ENCODE data around the gene ISG15.
A peak's percentile ranks its signal among the peaks of the same experiment; 100 is the strongest.
"Not testable (repeated sequence)": the region's sequence is repeated elsewhere in the genome, so short reads cannot be mapped to it uniquely, and the experiment has no call there.

The ISG15 gene

GRCh38 chr1:1013922-1014648 is 788 bp downstream of the ISG15 start:
- peak; percentile 56 for DNase-seq

- peak; percentile 56 for DNase-seq
Observed at GRCh38 chr1:1014799-1015681, 1.7 kb downstream of the ISG15 start.

- DNase-seq: peak; percentile 40
Observed at GRCh38 chr1:1017397-1018320, 4.4 kb downstream of the ISG15 start.

- not testable (repeated sequence) for DNase-seq
Observed at GRCh38 chr1:1018321-1018685, 5.0 kb downstream of the ISG15 start.

GRCh38 chr1:1019122-1019999 is 6.1 kb downstream of the ISG15 start:
- peak; percentile 87 for DNase-seq

- DNase-seq: no peak
Observed at GRCh38 chr1:1020000-1020404, 6.7 kb downstream of the ISG15 start, which contains the start of gene AGRN. Gene AGRN, plus strand, starts transcription at chr1:1020120. Its CDS starts 53 bp downstream, at chr1:1020173.

- DNase-seq: peak; percentile 44
Observed at GRCh38 chr1:1020415-1021009, 7.2 kb downstream of the ISG15 start.

GRCh38 chr1:1021010-1021919 is 8.0 kb downstream of the ISG15 start:
- DNase-seq: peak; percentile 88

- DNase-seq: peak; percentile 83
Observed at GRCh38 chr1:1021920-1022259, 8.6 kb downstream of the ISG15 start.

GRCh38 chr1:1022302-1023009 is 9.2 kb downstream of the ISG15 start:
- DNase-seq: no peak

GRCh38 chr1:1023700-1024099 is 10.4 kb downstream of the ISG15 start:
- no peak for DNase-seq

- no peak for DNase-seq
Observed at GRCh38 chr1:1024149-1024770, 11.0 kb downstream of the ISG15 start.

GRCh38 chr1:1024771-1025699 is 11.7 kb downstream of the ISG15 start:
- DNase-seq: peak; percentile 69

GRCh38 chr1:1025730-1026129 is 12.4 kb downstream of the ISG15 start:
- DNase-seq: no peak

GRCh38 chr1:1026599-1027413 is 13.5 kb downstream of the ISG15 start:
- no peak for DNase-seq

GRCh38 chr1:1027791-1028190 is 14.5 kb downstream of the ISG15 start:
- no peak for DNase-seq

Data from EL (cell line).